GM23248 (cell line): Measurements from ENCODE around the gene LSM2. TPM values are rescaled to one million over a fixed set of nuclear protein-coding genes. Genes with fewer than 3 reads are reported as not detected.
A peak's percentile ranks its signal among the peaks of the same experiment; 100 is the strongest.

Source experiments
- DNase-seq: peaks from one replicate; pipeline ENCODE4 v3.0.0-alpha.2; 2015
- H2AFZ ChIP-seq: fragments of 200-600 bp; sonication (generic); 2 replicates; pipeline ENCODE4 v1.6.1; 2016; ENCODE audit warnings: antibody characterized with exemption
- H3F3A ChIP-seq: fragments of 200-600 bp; sonication (generic); 2 replicates; pipeline ENCODE4 v1.6.1; 2016; ENCODE audit warnings: mild to moderate bottlenecking, antibody characterized with exemption, mixed run types; ENCODE audit not compliant: insufficient read depth
- H3K27ac ChIP-seq: fragments of 200-600 bp; sonication (generic); 2 replicates; pipeline ENCODE4 v1.5.1; 2016; ENCODE audit warnings: mild to moderate bottlenecking
- H3K27me3 ChIP-seq: fragments of 200-600 bp; sonication (generic); replicated peaks from 2 replicates; pipeline ENCODE4 v1.6.1; 2016; ENCODE audit warnings: mild to moderate bottlenecking; ENCODE audit not compliant: insufficient read depth
- H3K36me3 ChIP-seq: fragments of 200-600 bp; sonication (generic); 2 replicates; pipeline ENCODE4 v1.6.1; 2016; ENCODE audit warnings: low read depth, mild to moderate bottlenecking
- H3K4me1 ChIP-seq: fragments of 200-600 bp; sonication (generic); 2 replicates; pipeline ENCODE4 v1.6.1; 2016; ENCODE audit warnings: mild to moderate bottlenecking; ENCODE audit not compliant: insufficient read depth
- H3K4me2 ChIP-seq: fragments of 200-600 bp; sonication (generic); one replicate; pipeline ENCODE4 v1.6.1; 2016; ENCODE audit warnings: mild to moderate bottlenecking; ENCODE audit not compliant: unreplicated experiment
- H3K4me3 ChIP-seq: fragments of 200-600 bp; sonication (generic); 2 replicates; pipeline ENCODE4 v1.5.1; 2016; ENCODE audit warnings: mild to moderate bottlenecking
- H3K79me2 ChIP-seq: fragments of 200-600 bp; sonication (generic); 2 replicates; pipeline ENCODE4 v1.6.1; 2016; ENCODE audit warnings: mild to moderate bottlenecking; ENCODE audit not compliant: insufficient read depth
- H3K9ac ChIP-seq: fragments of 200-600 bp; sonication (generic); 2 replicates; pipeline ENCODE4 v1.6.1; 2016; ENCODE audit warnings: mild to moderate bottlenecking
- H3K9me2 ChIP-seq: fragments of 200-600 bp; sonication (generic); 2 replicates; pipeline ENCODE4 v1.6.1; 2016; ENCODE audit warnings: mixed run types, mild to moderate bottlenecking, moderate library complexity; ENCODE audit not compliant: insufficient read depth
- H3K9me3 ChIP-seq: fragments of 200-600 bp; sonication (generic); one replicate; pipeline ENCODE4 v1.6.1; 2017; ENCODE audit warnings: low read depth
- H4K20me1 ChIP-seq: fragments of 200-600 bp; sonication (generic); 2 replicates; pipeline ENCODE4 v1.6.0; 2016; ENCODE audit not compliant: insufficient read depth
- EZH2 ChIP-seq: fragments of 200-600 bp; sonication (generic); IDR thresholded peaks from 2 replicates; pipeline ENCODE4 v1.6.1; 2018; ENCODE audit warnings: antibody characterized with exemption, mild to moderate bottlenecking; ENCODE audit not compliant: insufficient read depth, poor library complexity, severe bottlenecking
- EZH2phosphoT487 ChIP-seq: fragments of 200-600 bp; sonication (generic); IDR thresholded peaks from 2 replicates; pipeline ENCODE4 v1.6.1; 2018; ENCODE audit warnings: antibody characterized with exemption, moderate library complexity, mild to moderate bottlenecking, low read depth; ENCODE audit not compliant: insufficient read depth
- WGBS, 2 experiments: methylation state at CpG; one replicate each; pipeline ENCODE4 v1.1.6; 2015 to 2017; ENCODE audit warnings: low lambda C conversion rate in 2 of 2, low coverage in 1 of 2; ENCODE audit errors: missing lambda C conversion rate in 2 of 2; 5-methylcytosine and 5-hydroxymethylcytosine counted together
- in situ Hi-C: fragments of 300-500 bp; cut with MboI; formaldehyde crosslinking; loops from 2 replicates; pipeline ENCODE4 v1.15.0; 2020
- polyA plus RNA-seq: library from polyadenylated mRNA; unstranded; fragments of >200 nt; fragmentation: Nextera tagmentation; extraction: Ambion mirVana; gene quantifications from 2 replicates; pipeline ENCODE4 v1.2.1, GENCODE V29; 2016
- total RNA-seq: library from RNA; depleted of rRNA; stranded (reverse); fragments of >200 nt; shearing (Covaris generic); gene quantifications from 2 replicates; pipeline ENCODE4 v1.2.3, GENCODE V29; 2014

The LSM2 gene
- total and polyA plus RNA-seq, 2 experiments from 2014 or later: 40.3 to 48.4 TPM

DNA sequence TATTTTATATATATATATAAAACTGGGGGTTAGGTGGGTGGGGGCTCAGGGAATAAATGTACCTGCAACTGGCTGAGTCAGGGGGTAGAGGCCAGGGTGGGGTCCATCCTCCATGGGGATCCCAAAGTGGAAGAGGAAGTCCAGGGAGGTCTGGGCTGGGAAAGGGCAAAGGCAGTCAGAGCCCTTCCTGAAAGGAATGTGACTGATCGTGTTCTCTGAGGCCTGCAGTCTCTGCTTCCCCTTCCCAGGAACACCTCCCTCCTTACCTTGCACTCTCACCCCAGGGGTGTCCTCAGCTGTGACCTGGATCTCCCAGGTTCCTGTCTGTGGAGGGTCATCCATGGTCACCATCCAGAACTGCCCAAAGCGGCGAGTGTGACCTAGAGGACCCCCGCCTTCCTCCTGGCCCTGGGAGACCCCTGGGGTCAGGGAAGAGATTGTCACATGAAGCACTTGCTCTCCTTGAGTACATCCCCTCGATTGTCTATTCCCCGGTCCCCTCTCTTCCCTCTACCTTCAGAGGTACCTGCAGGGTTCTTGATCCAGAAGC, 39.6 kb downstream of the LSM2 start:
- no peak overlapping the region for H3K4me3 ChIP-seq
- no peaks in the 10 kb centered on the region for H4K20me1 ChIP-seq
- H3K4me2 ChIP-seq: no peak overlapping the region
- no peak for DNase-seq
- H3K9ac ChIP-seq: no peak overlapping the region
- H3K27ac ChIP-seq: no peak overlapping the region
- 77 to 82% methylated on average over 6 of the region's 6 CpGs for WGBS, 2 experiments
- no peaks in the 10 kb centered on the region for H3F3A ChIP-seq
- no peak overlapping the region for H2AFZ ChIP-seq
- H3K27me3 ChIP-seq: no peaks in the 10 kb centered on the region
- H3K9me3 ChIP-seq: no peaks in the 10 kb centered on the region
- no peaks in the 10 kb centered on the region for H3K9me2 ChIP-seq
- peaks cover 9% of the 10 kb centered on the region for H3K4me1 ChIP-seq
- no peaks in the 10 kb centered on the region for H3K79me2 ChIP-seq
- in situ Hi-C loops: no loop called here
- no peaks in the 10 kb centered on the region for H3K36me3 ChIP-seq
- TF ChIP-seq EZH2 (no peak), EZH2phosphoT487 (no peak)

DNA sequence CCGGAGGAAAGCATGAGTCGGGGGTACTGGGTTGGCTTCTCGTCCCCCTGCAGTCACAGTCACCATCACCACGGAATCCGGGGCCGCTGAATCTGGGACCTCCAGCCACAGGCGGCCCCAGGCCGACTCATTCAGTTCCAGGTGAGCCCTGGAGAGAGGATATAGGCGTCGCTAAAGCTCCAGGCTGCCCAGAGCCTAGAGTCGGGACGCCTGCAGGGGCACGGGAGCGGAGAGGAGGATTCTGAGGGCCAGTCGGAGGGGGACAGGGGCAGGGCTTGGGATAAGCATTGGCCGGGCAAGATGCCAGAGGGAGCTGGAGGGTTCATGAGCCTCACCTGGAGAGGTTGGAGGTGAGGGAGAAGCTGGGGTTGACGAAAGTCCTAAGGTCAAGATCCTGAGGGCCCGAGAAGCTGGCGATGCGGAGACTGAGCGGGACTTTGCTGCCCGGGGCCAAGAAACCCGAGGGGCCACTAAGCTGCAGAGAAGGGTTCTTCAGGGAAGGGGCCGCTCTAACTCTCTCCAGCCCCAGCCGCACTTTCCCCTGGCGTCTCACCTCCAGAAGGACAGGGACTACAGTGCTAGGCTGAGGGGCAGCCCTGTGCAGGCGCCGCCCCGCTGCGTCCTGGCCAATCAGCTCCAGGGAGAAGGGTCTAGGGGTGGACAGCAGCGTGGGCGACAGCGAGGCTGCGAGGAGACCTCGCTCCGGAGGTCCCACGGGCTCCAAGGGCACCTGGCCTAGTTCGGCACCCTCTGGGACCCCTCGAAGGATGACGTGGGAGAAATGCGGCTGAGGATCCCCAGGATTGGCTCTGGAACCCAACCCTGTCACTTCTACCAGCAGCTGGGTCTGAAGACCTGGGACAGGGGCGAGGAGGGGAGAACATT, 40.6 kb downstream of the LSM2 start:
- Histone ChIP-seq H3K9me2 (no peaks in the 10 kb centered on the region), H3K27ac (no peak overlapping the region), H3K4me2 (peak overlapping the region; percentile 67), H3K27me3 (no peaks in the 10 kb centered on the region), H3K9me3 (no peaks in the 10 kb centered on the region), H3F3A (no peaks in the 10 kb centered on the region), H3K4me3 (peak overlapping the region; percentile 39), H3K9ac (peak overlapping the region; percentile 5; the same call in 1 of the 2 replicates), H3K4me1 (peaks cover 9% of the 10 kb centered on the region), H4K20me1 (no peaks in the 10 kb centered on the region), H2AFZ (peak overlapping the region; percentile 71), H3K79me2 (no peaks in the 10 kb centered on the region), H3K36me3 (no peaks in the 10 kb centered on the region)
- in situ Hi-C loops: no loop called here
- peak; percentile 35 for DNase-seq
- no peak for TF ChIP-seq EZH2
- no peak for TF ChIP-seq EZH2phosphoT487
- WGBS, 2 experiments: 35 to 36% methylated on average over 35 to 42 of the region's 42 CpGs

DNA sequence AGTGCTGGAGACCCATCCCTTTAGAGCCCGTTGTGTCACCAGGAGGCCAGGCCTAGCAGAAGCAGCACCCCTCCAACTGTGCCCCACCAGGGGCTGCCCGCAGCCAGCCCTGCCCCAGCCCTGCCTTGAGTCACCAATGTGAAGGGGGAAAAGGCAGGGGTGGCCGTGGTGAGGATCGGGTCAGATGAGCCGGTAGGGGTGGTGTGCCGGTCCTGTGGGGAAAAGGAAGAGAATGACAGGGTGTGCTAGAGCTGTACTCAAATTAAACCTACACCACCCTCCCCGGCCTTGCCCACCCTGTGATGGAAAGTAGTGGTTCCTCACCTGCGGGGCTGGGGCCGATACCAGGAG, 41.2 kb downstream of the LSM2 start:
- Histone ChIP-seq H3K4me1 (peaks cover 9% of the 10 kb centered on the region), H3K9ac (no peak overlapping the region), H3F3A (no peaks in the 10 kb centered on the region), H3K4me2 (no peak overlapping the region), H2AFZ (no peak overlapping the region), H3K9me2 (no peaks in the 10 kb centered on the region), H3K9me3 (no peaks in the 10 kb centered on the region), H3K36me3 (no peaks in the 10 kb centered on the region), H3K27ac (no peak overlapping the region), H3K79me2 (no peaks in the 10 kb centered on the region), H4K20me1 (no peaks in the 10 kb centered on the region), H3K27me3 (no peaks in the 10 kb centered on the region), H3K4me3 (no peak overlapping the region)
- in situ Hi-C loops: no loop called here
- 83 to 88% methylated on average over 9 of the region's 9 CpGs for WGBS, 2 experiments
- DNase-seq: no peak
- TF ChIP-seq EZH2phosphoT487 (no peak), EZH2 (no peak)

DNA sequence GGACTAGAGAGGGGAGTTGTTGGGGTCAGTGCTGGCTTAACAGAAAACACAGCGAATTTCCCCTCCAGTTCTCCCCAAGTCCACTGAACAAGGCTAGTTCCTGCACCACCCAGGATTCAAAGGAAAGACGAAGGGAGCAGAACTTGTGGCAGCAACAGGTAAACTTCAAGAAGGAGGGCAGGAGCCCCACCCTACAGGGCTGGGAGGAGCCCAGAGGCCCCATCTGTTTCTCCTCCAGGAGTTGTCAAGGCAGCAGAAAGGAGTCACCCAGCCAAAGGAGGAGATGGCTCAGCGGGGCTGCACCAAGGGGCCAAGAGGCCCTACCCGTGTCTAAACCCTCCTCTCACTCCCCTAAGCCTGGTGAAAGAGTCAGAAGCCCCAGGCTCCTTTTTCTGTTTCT, 42.6 kb downstream of the LSM2 start:
- Histone ChIP-seq H3F3A (no peaks in the 10 kb centered on the region), H3K79me2 (no peaks in the 10 kb centered on the region), H3K27ac (no peak overlapping the region), H3K4me1 (peaks cover 9% of the 10 kb centered on the region), H3K36me3 (no peaks in the 10 kb centered on the region), H3K4me3 (no peak overlapping the region), H4K20me1 (no peaks in the 10 kb centered on the region), H3K9me2 (no peaks in the 10 kb centered on the region), H3K4me2 (no peak overlapping the region), H3K27me3 (no peaks in the 10 kb centered on the region), H3K9me3 (no peaks in the 10 kb centered on the region), H3K9ac (no peak overlapping the region), H2AFZ (no peak overlapping the region)
- 90 to 95% methylated on average over 3 to 4 of the region's 4 CpGs for WGBS, 2 experiments
- no peak for DNase-seq
- in situ Hi-C loops: no loop called here
- TF ChIP-seq EZH2phosphoT487 (no peak), EZH2 (no peak)
